ENCODE measurements around the gene GALNT7. TPM values are rescaled to one million over a fixed set of nuclear protein-coding genes. Genes with fewer than 3 reads are reported as not detected.

The GALNT7 gene
- total RNA-seq, 1 donor from 2014 or later, result 6.1 TPM

- no peaks in the 10 kb centered on the region for H3K27me3 ChIP-seq (ENCODE audit: low read depth)
- intact Hi-C loops (cut with micrococcal nuclease), result no loop called here
- no peak for DNase-seq
- no peak overlapping the region for H3K27ac ChIP-seq (replicated peaks)
- no peak for TF ChIP-seq CTCF (IDR thresholded peaks at IDR 0.05; ENCODE audit: borderline replicate concordance)
- H3K4me1 ChIP-seq, result peaks cover 11% of the 10 kb centered on the region
- H3K36me3 ChIP-seq, result no peaks in the 10 kb centered on the region
- no peaks in the 10 kb centered on the region for H3K9me3 ChIP-seq (replicated peaks)
- H3K4me3 ChIP-seq, result no peak overlapping the region
Observed at GRCh38 chr4:173125216-173125812, 43.3 kb upstream of the GALNT7 start.

GRCh38 chr4:173128199-173128890, 40.3 kb upstream of the GALNT7 start:
- no peak for TF ChIP-seq CTCF (IDR thresholded peaks at IDR 0.05; ENCODE audit: borderline replicate concordance)
- Histone ChIP-seq H3K4me3 (no peak overlapping the region), H3K27ac (replicated peaks) (no peak overlapping the region), H3K9me3 (replicated peaks) (no peaks in the 10 kb centered on the region), H3K27me3 (ENCODE audit: low read depth) (no peaks in the 10 kb centered on the region), H3K4me1 (no peaks in the 10 kb centered on the region), H3K36me3 (no peaks in the 10 kb centered on the region)
- DNase-seq, result no peak
- intact Hi-C loops (cut with micrococcal nuclease), result no loop called here

- intact Hi-C loops (cut with micrococcal nuclease), result no loop called here
- no peak for TF ChIP-seq CTCF (IDR thresholded peaks at IDR 0.05; ENCODE audit: borderline replicate concordance)
Observed at GRCh38 chr4:173130687-173131086, 37.9 kb upstream of the GALNT7 start.

GRCh38 chr4:173134426-173134825, 34.2 kb upstream of the GALNT7 start:
- Histone ChIP-seq H3K36me3 (no peaks in the 10 kb centered on the region), H3K4me3 (no peak overlapping the region), H3K9me3 (replicated peaks) (no peaks in the 10 kb centered on the region), H3K4me1 (no peaks in the 10 kb centered on the region), H3K27me3 (ENCODE audit: low read depth) (no peaks in the 10 kb centered on the region), H3K27ac (replicated peaks) (no peak overlapping the region)
- TF ChIP-seq CTCF (IDR thresholded peaks at IDR 0.05; ENCODE audit: borderline replicate concordance), result no peak
- intact Hi-C loops (cut with micrococcal nuclease), result no loop called here
- DNase-seq, result no peak

More at GRCh38 chr4:173130687-173131086, 37.9 kb upstream of the GALNT7 start:
- H3K4me1 ChIP-seq, result no peaks in the 10 kb centered on the region
- no peaks in the 10 kb centered on the region for H3K27me3 ChIP-seq (ENCODE audit: low read depth)
- H3K9me3 ChIP-seq (replicated peaks), result no peaks in the 10 kb centered on the region
- H3K4me3 ChIP-seq, result no peak overlapping the region
- H3K27ac ChIP-seq (replicated peaks), result no peak overlapping the region
- no peak for DNase-seq
- no peaks in the 10 kb centered on the region for H3K36me3 ChIP-seq

DNA sequence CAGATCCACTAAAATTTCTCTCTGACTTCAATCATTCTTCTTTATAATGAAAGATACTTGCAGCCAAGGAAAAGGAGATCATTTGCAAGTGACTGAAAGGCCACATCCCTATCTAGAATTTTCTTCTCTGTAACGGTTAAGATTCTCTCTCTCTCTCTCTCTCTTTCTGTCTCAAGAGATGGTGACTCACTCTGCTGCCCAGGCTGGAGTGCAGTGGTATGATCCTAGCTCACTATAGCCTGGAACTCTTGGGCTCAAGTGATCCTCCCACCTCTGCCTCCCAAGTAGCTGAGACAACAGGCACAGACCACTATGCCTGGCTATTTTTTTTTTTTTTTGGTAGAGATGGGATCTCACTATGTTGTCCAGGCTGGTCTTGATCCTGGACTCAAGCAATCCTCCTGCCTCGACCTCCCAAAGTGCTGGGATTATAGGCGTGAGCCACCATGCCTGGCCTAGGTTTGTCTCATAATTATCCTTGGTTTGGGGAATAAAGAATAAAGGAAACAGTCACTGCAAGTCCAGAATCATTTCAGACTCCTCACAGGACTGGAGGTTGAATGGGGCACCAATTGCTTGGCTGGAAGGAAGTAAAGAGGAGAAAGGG, 33.3 kb upstream of the GALNT7 start:
- intact Hi-C loops (cut with micrococcal nuclease), result no loop called here
- H3K9me3 ChIP-seq (replicated peaks), result no peaks in the 10 kb centered on the region

More for the DNA sequence above, 33.3 kb upstream of the GALNT7 start:
- no peak for TF ChIP-seq CTCF (IDR thresholded peaks at IDR 0.05; ENCODE audit: borderline replicate concordance)
- no peaks in the 10 kb centered on the region for H3K27me3 ChIP-seq (ENCODE audit: low read depth)
- H3K4me3 ChIP-seq, result no peak overlapping the region
- no peaks in the 10 kb centered on the region for H3K4me1 ChIP-seq
- no peak overlapping the region for H3K27ac ChIP-seq (replicated peaks)
- no peak for DNase-seq
- no peaks in the 10 kb centered on the region for H3K36me3 ChIP-seq
